Measurements from ENCODE around the gene ENOX1.

GRCh38 chr13:43574605-43575004, 212.2 kb downstream of the ENOX1 start:
- no peak for TF ChIP-seq POLR2AphosphoS5 (IDR thresholded peaks at IDR 0.05; ENCODE audit: borderline replicate concordance, low read depth, low read length)
- TF ChIP-seq EZH2 (IDR thresholded peaks at IDR 0.05): no peak

All from SK-N-MC (cell line).